AG04450 (cell line): ENCODE measurements around the gene FAM228A. TPM values are rescaled to one million over a fixed set of nuclear protein-coding genes. Genes with fewer than 3 reads are reported as not detected.
"Not testable (repeated sequence)": the region's sequence is repeated elsewhere in the genome, so short reads cannot be mapped to it uniquely, and the experiment has no call there.

Experiments used
- CTCF ChIA-PET: fragments of 300-600, 350-600 bp; formaldehyde crosslinking; extraction: SDS; loops from one replicate; lab custom pipeline; 2022; ENCODE audit warnings: antibody characterized with exemption, inconsistent platforms; lab: Charles Lee
- POLR2A ChIA-PET: fragments of 350-600 bp; formaldehyde crosslinking; extraction: SDS; loops from one replicate; lab custom pipeline; 2021; ENCODE audit warnings: antibody characterized with exemption, inconsistent platforms; lab: Yijun Ruan, JAX
- DNase-seq: peaks from one replicate; pipeline ENCODE4 v3.0.0-alpha.2; 2011; ENCODE audit warnings: low read depth, low spot score
- H3K27ac ChIP-seq: one replicate; pipeline ENCODE4 v1.5.1; 2012; ENCODE audit warnings: low read depth, low read length, control low read depth
- H3K27me3 ChIP-seq: one replicate; pipeline ENCODE4 v1.6.0; 2012; ENCODE audit warnings: low read length; ENCODE audit not compliant: control insufficient read depth, insufficient read depth
- H3K4me3 ChIP-seq: 2 replicates; pipeline ENCODE4 v1.5.1; 2011; ENCODE audit warnings: mild to moderate bottlenecking, low read depth, low read length, control low read depth
- H3K9me3 ChIP-seq: 2 replicates; pipeline ENCODE4 v1.5.1; 2012; ENCODE audit warnings: low read length; ENCODE audit not compliant: control insufficient read depth, insufficient read depth
- polyA minus RNA-seq: library from RNA; depleted of rRNA, polyadenylated mRNA; stranded (reverse); fragments of >200 nt; gene quantifications from 2 replicates; pipeline ENCODE4 v1.2.3, GENCODE V29; 2011; rRNA and poly(A)+ RNA removed
- polyA plus RNA-seq: library from polyadenylated mRNA; depleted of rRNA; stranded (reverse); fragments of >200 nt; gene quantifications from 2 replicates; pipeline ENCODE4 v1.2.3, GENCODE V29; 2011; rRNA removed
- TF ChIP-seq, protein P1 (sequence below): IDR thresholded peaks from 2 replicates; pipeline ENCODE4 v1.5.1; 2011; ENCODE audit warnings: low read depth, low read length, control low read depth, inconsistent platforms

Gene FAM228A
- polyA plus RNA-seq (0.05 and 0.07 TPM in 2 replicates), polyA minus RNA-seq (not detected in 2 replicates)

DNA sequence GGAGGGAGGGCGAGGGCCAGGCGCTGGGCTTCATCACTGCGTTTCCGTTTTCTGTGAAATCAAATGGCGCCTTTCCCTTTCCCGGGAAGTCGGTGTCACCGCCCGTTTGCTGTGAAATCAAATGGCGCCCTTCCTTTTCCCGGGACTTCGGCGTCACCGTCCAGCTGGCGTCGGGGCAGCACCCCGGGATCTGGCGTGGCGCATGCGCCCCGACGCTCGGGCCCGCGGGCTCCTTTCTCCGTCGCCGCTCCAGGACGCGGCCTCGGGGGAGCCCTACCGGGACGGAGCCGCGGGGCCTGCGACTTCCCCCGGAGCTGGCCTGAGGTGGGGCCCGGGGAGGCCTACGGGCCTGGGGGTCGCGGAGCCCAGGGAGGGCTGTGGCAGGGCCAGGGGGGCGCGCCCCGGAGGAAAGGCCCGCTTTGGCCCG, at the start of gene FAM228A:
FAM228A (plus strand) TSS at position 203 of the 427 bp plus-strand sequence. CDS start 428 bp downstream, outside the sequence.
- Histone ChIP-seq H3K9me3 (peaks cover 8% of the 10 kb centered on the region; the same call in 1 of the 2 replicates), H3K27ac (no peak within 1 kb of the TSS), H3K4me3 (peak within 1 kb of the TSS; percentile 14; the same call in 1 of the 2 replicates), H3K27me3 (peaks cover 3% of the 10 kb centered on the region)
- CTCF ChIA-PET = no interaction called here
- TF ChIP-seq, protein P1, sequence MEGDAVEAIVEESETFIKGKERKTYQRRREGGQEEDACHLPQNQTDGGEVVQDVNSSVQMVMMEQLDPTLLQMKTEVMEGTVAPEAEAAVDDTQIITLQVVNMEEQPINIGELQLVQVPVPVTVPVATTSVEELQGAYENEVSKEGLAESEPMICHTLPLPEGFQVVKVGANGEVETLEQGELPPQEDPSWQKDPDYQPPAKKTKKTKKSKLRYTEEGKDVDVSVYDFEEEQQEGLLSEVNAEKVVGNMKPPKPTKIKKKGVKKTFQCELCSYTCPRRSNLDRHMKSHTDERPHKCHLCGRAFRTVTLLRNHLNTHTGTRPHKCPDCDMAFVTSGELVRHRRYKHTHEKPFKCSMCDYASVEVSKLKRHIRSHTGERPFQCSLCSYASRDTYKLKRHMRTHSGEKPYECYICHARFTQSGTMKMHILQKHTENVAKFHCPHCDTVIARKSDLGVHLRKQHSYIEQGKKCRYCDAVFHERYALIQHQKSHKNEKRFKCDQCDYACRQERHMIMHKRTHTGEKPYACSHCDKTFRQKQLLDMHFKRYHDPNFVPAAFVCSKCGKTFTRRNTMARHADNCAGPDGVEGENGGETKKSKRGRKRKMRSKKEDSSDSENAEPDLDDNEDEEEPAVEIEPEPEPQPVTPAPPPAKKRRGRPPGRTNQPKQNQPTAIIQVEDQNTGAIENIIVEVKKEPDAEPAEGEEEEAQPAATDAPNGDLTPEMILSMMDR = no peak
- POLR2A ChIA-PET = no interaction called here
- no peak for DNase-seq

DNA sequence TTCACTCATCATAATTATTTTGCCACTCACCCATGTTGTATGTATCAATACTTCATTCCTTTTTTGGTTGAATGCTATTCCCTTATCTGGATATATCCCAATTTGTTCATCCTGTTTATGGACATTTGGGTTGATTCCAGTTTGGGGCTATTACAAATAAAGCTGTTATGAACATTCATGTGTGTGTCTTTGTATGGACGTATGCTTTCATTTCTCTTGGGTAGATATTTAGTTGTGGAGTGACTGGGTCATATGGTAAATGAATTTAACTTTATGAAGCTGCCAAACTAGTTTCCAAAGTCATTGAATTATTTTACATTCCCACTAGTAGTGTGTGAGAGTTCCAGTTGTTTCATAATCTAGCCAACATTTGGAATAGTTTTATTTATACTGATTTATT, 48.9 kb upstream of the FAM228A start:
- no peaks in the 10 kb centered on the region for H3K27me3 ChIP-seq
- H3K27ac ChIP-seq = no peak overlapping the region
- no peaks in the 10 kb centered on the region for H3K9me3 ChIP-seq
- POLR2A ChIA-PET = no interaction called here
- TF ChIP-seq, protein P1 = no peak
- H3K4me3 ChIP-seq = no peak overlapping the region
- CTCF ChIA-PET = no interaction called here
- DNase-seq = no peak

DNA sequence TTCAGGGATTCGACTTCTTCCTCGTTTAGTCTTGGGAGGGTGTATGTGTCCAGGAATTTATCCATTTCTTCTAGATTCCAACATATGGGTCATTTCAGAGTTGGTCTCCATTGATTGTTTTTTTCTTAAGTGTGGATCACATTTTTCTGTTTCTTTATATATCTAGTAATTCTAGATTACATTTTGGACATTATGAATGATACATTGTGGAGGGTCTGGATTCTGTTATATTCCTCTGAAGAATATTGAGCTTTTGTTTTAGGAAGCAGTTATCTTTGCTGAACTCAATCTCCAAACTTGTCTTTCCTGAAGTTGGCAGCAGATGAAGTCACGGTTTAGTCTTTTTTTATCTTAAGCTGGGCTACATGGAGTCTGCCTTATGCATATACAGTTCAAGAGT, 42.3 kb upstream of the FAM228A start:
- DNase-seq = no peak
- ChIA-PET POLR2A (no interaction called here), CTCF (no interaction called here)
- TF ChIP-seq, protein P1 = no peak
- H3K27me3 ChIP-seq = no peaks in the 10 kb centered on the region
- H3K4me3 ChIP-seq = no peak overlapping the region
- no peaks in the 10 kb centered on the region for H3K9me3 ChIP-seq
- H3K27ac ChIP-seq = no peak overlapping the region

DNA sequence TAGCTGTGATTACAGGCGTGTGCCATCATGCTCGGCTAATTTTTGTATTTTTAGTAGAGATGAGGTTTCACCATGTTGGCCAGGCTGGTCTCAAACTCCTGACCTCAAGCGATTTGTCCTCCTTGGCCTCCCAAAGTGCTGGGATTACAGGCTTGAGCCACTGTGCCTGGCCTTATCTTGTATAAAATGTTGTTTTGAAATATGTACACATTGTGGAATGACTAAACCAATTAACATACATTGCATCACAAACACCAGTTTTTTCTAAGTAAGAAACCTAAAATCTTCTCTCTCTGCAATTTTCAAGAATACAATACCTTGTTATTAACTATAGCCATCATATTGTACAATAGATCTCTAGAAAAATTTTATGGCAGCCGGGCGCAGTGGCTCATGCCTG, 34.5 kb upstream of the FAM228A start:
- CTCF ChIA-PET = not testable (repeated sequence)

DNA sequence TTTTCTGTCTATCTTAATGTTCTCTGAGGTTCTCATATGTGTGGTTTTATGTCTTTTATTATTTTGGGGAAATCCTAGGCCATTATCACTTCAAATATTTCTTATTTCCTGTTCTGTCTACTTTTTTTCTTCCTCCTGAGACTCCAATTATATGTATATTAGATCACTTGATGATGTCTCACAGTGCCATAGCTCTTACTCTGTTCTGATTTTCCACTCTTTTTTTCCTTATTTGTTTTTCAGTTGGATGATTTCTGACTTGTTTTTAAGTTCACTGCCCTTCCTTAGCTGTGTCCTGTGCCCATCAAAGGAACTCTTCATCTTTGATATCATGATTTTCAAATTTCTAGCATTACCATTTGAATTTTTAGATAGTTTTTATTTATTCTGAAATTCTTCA, 27.5 kb upstream of the FAM228A start:
- peaks cover 5% of the 10 kb centered on the region; the same call in 1 of the 2 replicates for H3K9me3 ChIP-seq
- no peak overlapping the region for H3K27ac ChIP-seq
- ChIA-PET POLR2A (no interaction called here), CTCF (no interaction called here)
- TF ChIP-seq, protein P1 = no peak
- no peaks in the 10 kb centered on the region for H3K27me3 ChIP-seq
- no peak for DNase-seq
- H3K4me3 ChIP-seq = no peak overlapping the region

More for the DNA sequence above, 34.5 kb upstream of the FAM228A start:
- DNase-seq, H3K27me3 ChIP-seq, H3K4me3 ChIP-seq, H3K9me3 ChIP-seq, H3K27ac ChIP-seq, POLR2A ChIA-PET: not testable (repeated sequence)
